ENCODE measurements around the gene TRAF2. TPM values are rescaled to one million over a fixed set of nuclear protein-coding genes. Genes with fewer than 3 reads are reported as not detected.
"Not testable (repeated sequence)": the region's sequence is repeated elsewhere in the genome, so short reads cannot be mapped to it uniquely, and the experiment has no call there.

TRAF2 gene, protein sequence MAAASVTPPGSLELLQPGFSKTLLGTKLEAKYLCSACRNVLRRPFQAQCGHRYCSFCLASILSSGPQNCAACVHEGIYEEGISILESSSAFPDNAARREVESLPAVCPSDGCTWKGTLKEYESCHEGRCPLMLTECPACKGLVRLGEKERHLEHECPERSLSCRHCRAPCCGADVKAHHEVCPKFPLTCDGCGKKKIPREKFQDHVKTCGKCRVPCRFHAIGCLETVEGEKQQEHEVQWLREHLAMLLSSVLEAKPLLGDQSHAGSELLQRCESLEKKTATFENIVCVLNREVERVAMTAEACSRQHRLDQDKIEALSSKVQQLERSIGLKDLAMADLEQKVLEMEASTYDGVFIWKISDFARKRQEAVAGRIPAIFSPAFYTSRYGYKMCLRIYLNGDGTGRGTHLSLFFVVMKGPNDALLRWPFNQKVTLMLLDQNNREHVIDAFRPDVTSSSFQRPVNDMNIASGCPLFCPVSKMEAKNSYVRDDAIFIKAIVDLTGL
- 10 to 100 TPM in 5 of 10 donors, 1 to 10 TPM in 5; 5.4 to 14.8 (median 9.7) TPM for total RNA-seq
- 10 to 100 TPM; 10.1 to 17.0 TPM for polyA plus RNA-seq
- long read RNA-seq, donor 1, transcript TRAF2-201 (11 exons, 2,264 nt): major isoform, 8 of 25 reads
- long read RNA-seq, donor 1, partial matches to known transcripts: 9 of 25 reads
- long read RNA-seq, donor 1, other reads (novel, unspliced or antisense): 8 of 25 reads
- long read RNA-seq, donor 2, transcript TRAF2-201 (11 exons, 2,264 nt): major isoform, 5 of 20 reads
- long read RNA-seq, donor 2, partial matches to known transcripts: 4 of 20 reads
- long read RNA-seq, donor 2, other reads (novel, unspliced or antisense): 11 of 20 reads
- long read RNA-seq, donor 3, transcript TRAF2-201 (11 exons, 2,264 nt): major isoform, 15 of 45 reads
- long read RNA-seq, donor 3, partial matches to known transcripts: 12 of 45 reads
- long read RNA-seq, donor 3, other reads (novel, unspliced or antisense): 18 of 45 reads

DNA sequence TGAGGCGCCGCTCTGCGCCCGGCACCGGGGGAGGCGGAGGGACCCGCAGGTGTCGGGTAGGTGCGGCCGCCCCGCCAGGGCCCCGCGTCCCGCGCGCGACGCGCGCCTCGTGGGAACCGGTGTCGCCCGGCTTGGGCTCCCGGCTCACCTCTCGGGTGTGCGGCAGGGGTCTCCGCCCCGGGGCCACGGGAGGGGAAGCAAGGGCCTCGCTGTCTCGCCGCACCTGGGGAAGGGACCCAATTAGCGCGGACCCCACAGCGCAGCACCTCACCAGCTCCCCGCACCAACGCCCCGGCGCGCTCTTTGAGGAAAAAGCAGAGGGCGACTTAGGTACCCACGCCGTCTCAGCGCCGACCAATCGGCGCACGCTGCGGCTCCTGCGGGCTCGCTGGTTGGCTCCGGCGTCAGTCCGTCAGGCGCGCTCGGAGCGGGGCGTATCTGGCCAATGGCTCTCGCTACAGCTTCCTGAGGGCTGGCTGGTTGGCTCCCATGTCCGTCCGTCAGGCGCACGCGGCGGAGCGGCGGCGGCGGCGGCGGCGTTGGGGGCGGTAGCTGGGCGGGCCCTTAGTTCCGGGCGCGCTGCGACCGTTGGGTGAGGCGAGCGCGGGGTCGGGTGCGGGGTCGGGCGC lies at the start of gene TRAF2:
TRAF2 (plus strand) TSS at position 567 of the 629 bp plus-strand sequence. CDS start 12,225 bp downstream, outside the sequence.
- intact Hi-C loops (cut with DNase I): loop anchor here in 6 of 10 donors (1.0 to 10.0 kb wide), 8 partner anchors 17 to 59 kb away; partner anchors contain the start of genes FBXW5 (in 2 of the 6), PHPT1 (in 2 of the 6), C8G (in 1 of the 6) and EDF1 (in 1 of the 6)
- DNase-seq (peak; percentile 98 to 99), ATAC-seq (peak; percentile 93 to 99 (median 98))
- H3K4me1 ChIP-seq: peaks cover 13 to 48% (median 37%) of the 10 kb centered on the region in 9 donors
- peak within 1 kb of the TSS; percentile 80 to 99 (median 95) for H3K4me3 ChIP-seq
- peaks cover 0 to 14% (median 0%) of the 10 kb centered on the region in 9 donors for H3K36me3 ChIP-seq
- WGBS, 2 donors: 1% methylated on average over 87 to 88 of the region's 88 CpGs
- TF ChIP-seq, protein P1, sequence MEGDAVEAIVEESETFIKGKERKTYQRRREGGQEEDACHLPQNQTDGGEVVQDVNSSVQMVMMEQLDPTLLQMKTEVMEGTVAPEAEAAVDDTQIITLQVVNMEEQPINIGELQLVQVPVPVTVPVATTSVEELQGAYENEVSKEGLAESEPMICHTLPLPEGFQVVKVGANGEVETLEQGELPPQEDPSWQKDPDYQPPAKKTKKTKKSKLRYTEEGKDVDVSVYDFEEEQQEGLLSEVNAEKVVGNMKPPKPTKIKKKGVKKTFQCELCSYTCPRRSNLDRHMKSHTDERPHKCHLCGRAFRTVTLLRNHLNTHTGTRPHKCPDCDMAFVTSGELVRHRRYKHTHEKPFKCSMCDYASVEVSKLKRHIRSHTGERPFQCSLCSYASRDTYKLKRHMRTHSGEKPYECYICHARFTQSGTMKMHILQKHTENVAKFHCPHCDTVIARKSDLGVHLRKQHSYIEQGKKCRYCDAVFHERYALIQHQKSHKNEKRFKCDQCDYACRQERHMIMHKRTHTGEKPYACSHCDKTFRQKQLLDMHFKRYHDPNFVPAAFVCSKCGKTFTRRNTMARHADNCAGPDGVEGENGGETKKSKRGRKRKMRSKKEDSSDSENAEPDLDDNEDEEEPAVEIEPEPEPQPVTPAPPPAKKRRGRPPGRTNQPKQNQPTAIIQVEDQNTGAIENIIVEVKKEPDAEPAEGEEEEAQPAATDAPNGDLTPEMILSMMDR (IDR thresholded peaks at IDR 0.05): peak in 2 of 9 donors; percentile 23 to 26
- no peaks in the 10 kb centered on the region for H3K27me3 ChIP-seq
- peak within 1 kb of the TSS in 9 of 10 donors; percentile 83 to 95 (median 93) for H3K27ac ChIP-seq
- no peaks in the 10 kb centered on the region for H3K9me3 ChIP-seq

DNA sequence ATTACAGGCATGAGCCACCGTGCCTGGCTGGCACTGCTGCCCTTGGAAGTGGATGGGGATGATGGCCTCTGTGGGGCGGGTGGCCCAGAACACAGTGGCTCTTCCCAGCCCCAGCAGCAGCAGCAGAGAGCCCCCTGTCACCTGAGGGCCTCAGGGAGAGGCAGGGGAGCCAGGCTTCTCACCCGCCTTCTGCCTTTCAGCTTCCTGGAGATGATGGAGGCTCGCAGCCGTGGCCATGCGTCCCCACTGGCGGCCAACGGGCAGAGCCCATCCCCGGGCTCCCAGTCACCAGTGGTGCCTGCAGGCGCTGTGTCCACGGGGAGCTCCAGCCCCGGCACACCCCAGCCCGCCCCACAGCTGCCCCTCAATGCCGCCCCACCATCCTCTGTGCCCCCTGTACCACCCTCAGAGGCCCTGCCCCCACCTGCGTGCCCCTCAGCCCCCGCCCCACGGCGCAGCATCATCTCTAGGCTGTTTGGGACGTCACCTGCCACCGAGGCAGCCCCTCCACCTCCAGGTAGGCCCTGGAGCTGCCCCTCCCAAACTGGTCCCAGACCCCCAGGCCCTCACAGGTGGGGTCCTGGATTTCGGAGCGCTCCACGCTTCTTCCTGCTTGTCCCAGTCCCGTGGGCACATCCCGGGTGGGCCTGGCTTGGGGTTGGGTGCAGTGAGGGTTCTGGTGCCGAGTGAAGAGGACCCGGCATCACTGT lies 49.0 kb upstream of the TRAF2 start:
- WGBS, 2 donors: 90 to 91% methylated on average over 27 of the region's 27 CpGs
- no peaks in the 10 kb centered on the region for H3K9me3 ChIP-seq
- H3K27me3 ChIP-seq: no peaks in the 10 kb centered on the region
- H3K4me3 ChIP-seq: no peak overlapping the region
- no peak overlapping the region for H3K27ac ChIP-seq
- ATAC-seq: no peak
- intact Hi-C loops (cut with DNase I): no loop called here
- peak in 1 of 2 donors; percentile 11 for DNase-seq
- peaks cover 0 to 19% (median 9%) of the 10 kb centered on the region in 9 donors for H3K4me1 ChIP-seq
- TF ChIP-seq, protein P1 (IDR thresholded peaks at IDR 0.05): no peak
- peaks cover 0 to 70% (median 11%) of the 10 kb centered on the region in 9 donors for H3K36me3 ChIP-seq

DNA sequence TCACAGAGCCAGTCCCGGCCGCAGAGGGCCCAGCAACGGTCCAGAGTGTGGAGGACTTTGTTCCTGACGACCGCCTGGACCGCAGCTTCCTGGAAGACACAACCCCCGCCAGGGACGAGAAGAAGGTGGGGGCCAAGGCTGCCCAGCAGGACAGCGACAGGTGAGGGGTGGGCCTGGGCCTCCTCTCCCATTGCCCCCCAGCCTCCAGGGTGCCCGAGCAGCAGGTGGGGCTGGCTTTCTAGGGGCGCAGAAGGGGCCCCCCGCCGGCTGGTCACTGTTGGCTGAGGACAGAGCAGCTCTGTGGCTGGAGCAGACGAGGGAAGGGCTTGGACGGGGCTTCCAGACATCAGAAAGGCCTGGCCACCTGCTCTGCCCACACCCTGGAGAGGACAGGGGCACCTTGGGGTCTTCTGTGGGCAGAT lies 48.4 kb upstream of the TRAF2 start:
- H3K9me3 ChIP-seq; H3K27me3 ChIP-seq; ATAC-seq; H3K27ac ChIP-seq; H3K4me3 ChIP-seq; DNase-seq; intact Hi-C loops (cut with DNase I): not testable (repeated sequence)
- Histone ChIP-seq H3K4me1 (peaks cover 3 to 24% (median 12%) of the 10 kb centered on the region in 9 donors), H3K36me3 (peaks cover 0 to 65% (median 11%) of the 10 kb centered on the region in 9 donors)
- WGBS, 2 donors: 93% methylated on average over 15 of the region's 15 CpGs
